H1 (cell line): ENCODE measurements around the gene GUCY2D. TPM values are rescaled to one million over a fixed set of nuclear protein-coding genes. Genes with fewer than 3 reads are reported as not detected.

Experiments used
- CTCF ChIA-PET: fragments of 300-600 bp; sonication (Branson Sonifier 250); formaldehyde crosslinking; loops from one replicate; lab custom pipeline; 2021; ENCODE audit not compliant: partially characterized antibody; lab: Charles Lee
- POLR2A ChIA-PET: fragments of 300-600 bp; sonication (Branson Sonifier 250); formaldehyde crosslinking; loops from one replicate; lab custom pipeline; 2021; ENCODE audit warnings: inconsistent platforms; ENCODE audit not compliant: partially characterized antibody; lab: Charles Lee
- DNase-seq, 2 experiments: peaks; one replicate each; pipeline versions ENCODE4 v3.0.0 to v3.0.0-alpha.2; 2010 to 2022; ENCODE audit warnings: low spot score in 2 of 2, low read depth in 1 of 2, mixed read lengths in 1 of 2
- FAIRE-seq: peaks from 2 replicates; lab custom pipeline; 2011; peaks lifted over from hg19 to GRCh38; lab: Jason Lieb, UNC
- H2AFZ ChIP-seq: 2 replicates; pipeline ENCODE4 v1.8.1; 2012; ENCODE audit warnings: low read length, inconsistent platforms
- H2AK5ac ChIP-seq: 2 replicates; pipeline ENCODE4 v1.6.1; 2013; ENCODE audit warnings: low read depth, low read length
- H2BK120ac ChIP-seq: replicated peaks from 2 replicates; pipeline ENCODE3; 2013; ENCODE audit warnings: low read depth, low read length, inconsistent platforms
- H2BK12ac ChIP-seq: 2 replicates; pipeline ENCODE4 v1.6.1; 2013; ENCODE audit warnings: low read depth, low read length
- H2BK15ac ChIP-seq: 2 replicates; pipeline ENCODE4 v1.6.1; 2013; ENCODE audit warnings: low read length
- H2BK20ac ChIP-seq: 2 replicates; pipeline ENCODE4 v1.6.1; 2013; ENCODE audit warnings: low read length
- H2BK5ac ChIP-seq: 2 replicates; pipeline ENCODE4 v1.6.1; 2013; ENCODE audit warnings: low read depth, low read length
- H3K14ac ChIP-seq: 2 replicates; pipeline ENCODE4 v1.6.1; 2013; ENCODE audit warnings: inconsistent platforms; ENCODE audit not compliant: insufficient read length
- H3K18ac ChIP-seq: 2 replicates; pipeline ENCODE4 v1.6.1; 2013; ENCODE audit warnings: low read length; ENCODE audit errors: extremely low read depth
- H3K23ac ChIP-seq: 2 replicates; pipeline ENCODE4 v1.6.1; 2013; ENCODE audit warnings: inconsistent platforms; ENCODE audit not compliant: insufficient read length
- H3K23me2 ChIP-seq: 2 replicates; pipeline ENCODE4 v1.6.1; 2013; ENCODE audit warnings: low read depth, low read length
- H3K27ac ChIP-seq: 2 replicates; pipeline ENCODE4 v1.6.1; 2011; ENCODE audit warnings: low read depth, low read length, inconsistent platforms
- H3K27me3 ChIP-seq, 4 experiments: replicated peaks in 1 of 4; 1 replicate in 1 of 4; 2 replicates in 3 of 4; pipeline versions ENCODE4 v1.6.1 to v1.8.1; 2011 to 2013; ENCODE audit warnings: low read length in 3 of 4, mild to moderate bottlenecking in 3 of 4, inconsistent platforms in 2 of 4, mixed read lengths in 2 of 4, moderate library complexity in 1 of 4; ENCODE audit not compliant: control insufficient read depth in 3 of 4, insufficient read depth in 3 of 4; ENCODE audit errors: extremely low read depth in 1 of 4
- H3K36me3 ChIP-seq, 4 experiments: 2 replicates each; pipeline versions ENCODE4 v1.6.1 to v1.8.1; 2011 to 2013; ENCODE audit warnings: mild to moderate bottlenecking in 4 of 4, low read length in 3 of 4, moderate library complexity in 2 of 4, control low read depth in 1 of 4, inconsistent platforms in 1 of 4; ENCODE audit not compliant: insufficient read depth in 4 of 4, control insufficient read depth in 2 of 4
- H3K4ac ChIP-seq: replicated peaks from 2 replicates; pipeline ENCODE3; 2013; ENCODE audit warnings: low read length, low read depth, mixed read lengths, inconsistent platforms; ENCODE audit not compliant: insufficient read length
- H3K4me1 ChIP-seq, 4 experiments: replicated peaks in 1 of 4; 1 replicate in 1 of 4; 2 replicates in 3 of 4; pipeline versions ENCODE4 v1.6.1 to v1.8.1; 2011 to 2013; ENCODE audit warnings: low read length in 3 of 4, inconsistent platforms in 2 of 4, mixed read lengths in 1 of 4; ENCODE audit not compliant: insufficient read depth in 4 of 4, control insufficient read depth in 3 of 4
- H3K4me2 ChIP-seq, 2 experiments: 2 replicates each; pipeline versions ENCODE4 v1.6.1 to v1.8.1; 2011 to 2013; ENCODE audit warnings: low read depth in 2 of 2, low read length in 2 of 2, control low read depth in 1 of 2, inconsistent platforms in 1 of 2, mild to moderate bottlenecking in 1 of 2; ENCODE audit not compliant: insufficient read depth in 1 of 2
- H3K4me3 ChIP-seq, 4 experiments: fragments of 200-600, 300-600 bp in 1 of 4; sonication (generic), shearing (Covaris generic), sonication (Bioruptor Twin) in 1 of 4; 2 replicates each; pipeline versions ENCODE4 v1.5.1 to v1.8.1; 2011 to 2016; ENCODE audit warnings: low read length in 4 of 4, low read depth in 3 of 4, control low read depth in 2 of 4, inconsistent platforms in 2 of 4, mild to moderate bottlenecking in 2 of 4, mixed read lengths in 1 of 4, moderate library complexity in 1 of 4; ENCODE audit not compliant: insufficient read depth in 2 of 4; ENCODE audit errors: extremely low read depth in 1 of 4
- H3K56ac ChIP-seq: replicated peaks from 2 replicates; pipeline ENCODE3; 2013; ENCODE audit warnings: low read depth, mild to moderate bottlenecking, mixed read lengths, low read length, inconsistent platforms; ENCODE audit not compliant: insufficient read length
- H3K79me1 ChIP-seq: 2 replicates; pipeline ENCODE4 v1.6.1; 2013; ENCODE audit warnings: low read depth, low read length, control low read depth
- H3K79me2 ChIP-seq, 2 experiments: 2 replicates each; pipeline versions ENCODE4 v1.6.1 to v1.8.1; 2012 to 2013; ENCODE audit warnings: low read length in 2 of 2, mild to moderate bottlenecking in 2 of 2, inconsistent platforms in 1 of 2; ENCODE audit not compliant: insufficient read depth in 2 of 2, control insufficient read depth in 1 of 2
- H3K9ac ChIP-seq, 4 experiments: replicated peaks in 1 of 4; 1 replicate in 1 of 4; 2 replicates in 3 of 4; pipeline versions ENCODE4 v1.6.1 to v1.8.1; 2011 to 2013; ENCODE audit warnings: low read depth in 3 of 4, low read length in 3 of 4, control low read depth in 2 of 4, mild to moderate bottlenecking in 2 of 4, moderate library complexity in 2 of 4, inconsistent platforms in 1 of 4; ENCODE audit errors: extremely low read depth in 1 of 4
- H3K9me3 ChIP-seq, 2 experiments: 2 replicates each; pipeline versions ENCODE4 v1.6.1 to v1.8.1; 2012 to 2013; ENCODE audit warnings: mild to moderate bottlenecking in 2 of 2, moderate library complexity in 2 of 2, control low read depth in 1 of 2, inconsistent platforms in 1 of 2, low read depth in 1 of 2, low read length in 1 of 2, mixed read lengths in 1 of 2; ENCODE audit not compliant: insufficient read depth in 2 of 2
- H4K20me1 ChIP-seq, 2 experiments: replicated peaks in 1 of 2; 2 replicates each; pipeline versions ENCODE3 to v1.8.1; 2011 to 2013; ENCODE audit warnings: inconsistent platforms in 2 of 2, low read length in 2 of 2, mild to moderate bottlenecking in 1 of 2; ENCODE audit not compliant: insufficient read depth in 2 of 2, control insufficient read depth in 1 of 2
- H4K5ac ChIP-seq: 2 replicates; pipeline ENCODE4 v1.6.1; 2013; ENCODE audit warnings: low read length, low read depth, mixed read lengths, inconsistent platforms; ENCODE audit not compliant: insufficient read length
- H4K8ac ChIP-seq: 2 replicates; pipeline ENCODE4 v1.8.0; 2013; ENCODE audit warnings: mild to moderate bottlenecking, moderate library complexity, low read length, inconsistent platforms; ENCODE audit not compliant: insufficient read depth; ENCODE audit errors: extremely low read depth
- H4K91ac ChIP-seq: replicated peaks from 2 replicates; pipeline ENCODE3; 2013; ENCODE audit warnings: low read length, mixed read lengths, inconsistent platforms; ENCODE audit not compliant: insufficient read length
- CTCF ChIP-seq, 3 experiments: IDR thresholded peaks; 1 replicate in 2 of 3; 2 replicates in 1 of 3; pipeline versions ENCODE4 v1.5.1 to v1.6.1; 2011; ENCODE audit warnings: low read length in 3 of 3, mild to moderate bottlenecking in 3 of 3, inconsistent platforms in 2 of 3, low read depth in 1 of 3, moderate library complexity in 1 of 3; ENCODE audit not compliant: insufficient read depth in 1 of 3; ENCODE audit errors: control extremely low read depth in 1 of 3
- E2F6 ChIP-seq: IDR thresholded peaks from 2 replicates; pipeline ENCODE4 v1.6.1; 2012; ENCODE audit warnings: inconsistent platforms
- HDAC2 ChIP-seq, 2 experiments: fragments of 300-600 bp in 1 of 2; sonication (generic) in 1 of 2; IDR thresholded peaks; 2 replicates each; pipeline ENCODE4 v1.6.1; 2011 to 2012; ENCODE audit warnings: low read depth in 2 of 2, low read length in 2 of 2, mild to moderate bottlenecking in 2 of 2, moderate library complexity in 2 of 2, borderline replicate concordance in 1 of 2, inconsistent platforms in 1 of 2
- RAD21 ChIP-seq, 2 experiments: IDR thresholded peaks in 1 of 2; conservative IDR thresholded peaks in 1 of 2; 2 replicates each; pipeline ENCODE4 v1.6.1; 2011; ENCODE audit warnings: low read depth in 2 of 2, low read length in 2 of 2, improper control_type of control experiment in 1 of 2, inconsistent platforms in 1 of 2, mild to moderate bottlenecking in 1 of 2, moderate library complexity in 1 of 2
- SAP30 ChIP-seq: fragments of 300-600 bp; sonication (generic); IDR thresholded peaks from 2 replicates; pipeline ENCODE4 v1.7.1; 2012; ENCODE audit warnings: low read length, moderate library complexity, mild to moderate bottlenecking, inconsistent platforms; ENCODE audit not compliant: insufficient read depth, insufficient replicate concordance
- TAF1 ChIP-seq: IDR thresholded peaks from 2 replicates; pipeline ENCODE4 v1.6.1; 2011; ENCODE audit warnings: mild to moderate bottlenecking, low read depth, low read length
- TEAD4 ChIP-seq: IDR thresholded peaks from 2 replicates; pipeline ENCODE4 v1.6.1; 2012; ENCODE audit warnings: low read depth, low read length, inconsistent platforms, mixed read lengths
- WGBS, 2 experiments: shearing (Covaris generic) in 1 of 2; methylation state at CpG; one replicate each; pipeline versions ENCODE4 v1.1.6 to v1.1.7; 2013 to 2015; ENCODE audit warnings: low lambda C conversion rate in 2 of 2, mixed read lengths in 2 of 2, inconsistent platforms in 1 of 2, low coverage in 1 of 2, missing lambda C conversion rate in 1 of 2; ENCODE audit not compliant: insufficient replicate concordance in 2 of 2, insufficient coverage in 1 of 2, insufficient read length in 1 of 2; ENCODE audit errors: extremely low coverage in 1 of 2, missing lambda C conversion rate in 1 of 2; 5-methylcytosine and 5-hydroxymethylcytosine counted together
- polyA plus RNA-seq, 7 experiments: library from polyadenylated mRNA; depleted of rRNA in 3 of 7; stranded (reverse) in 5 of 7; unstranded in 2 of 7; fragments of >200 nt in 5 of 7; fragments of 200-250 nt in 2 of 7; gene quantifications; 1 replicate in 5 of 7; 2 replicates in 1 of 7; 4 replicates in 1 of 7; pipeline versions ENCODE4 v1.2.1 to v1.2.3, GENCODE V29; 2011 to 2013; ENCODE audit warnings: missing spikeins in 2 of 7, mixed read lengths in 2 of 7
- total RNA-seq: library from RNA; stranded (reverse); fragmentation: NEBNext Ultra II Directional; extraction: Animal tissue kit (Norgen Biotek cat#: 25700); gene quantifications from 2 replicates; pipeline ENCODE4 v1.2.1, GENCODE V29; 2021

The GUCY2D gene
- total and polyA plus RNA-seq, 2 of the 8 experiments (the other 6 are each of a cell fraction or from before 2014, with no cell fraction given): 0.20 to 0.48 TPM

- Histone ChIP-seq H4K5ac (no peak overlapping the region), H3K79me1 (no peaks in the 10 kb centered on the region), H3K4me3 (no peak overlapping the region), H3K23me2 (no peaks in the 10 kb centered on the region), H2BK120ac (no peak overlapping the region), H3K27ac (no peak overlapping the region), H3K23ac (no peak overlapping the region), H4K20me1 (no peaks in the 10 kb centered on the region), H3K14ac (no peak overlapping the region), H3K27me3 (no peaks in the 10 kb centered on the region; a peak in 2 of 7 replicates), H2BK5ac (no peak overlapping the region), H2BK12ac (no peak overlapping the region), H3K4ac (no peak overlapping the region), H3K79me2 (no peaks in the 10 kb centered on the region), H2BK20ac (no peak overlapping the region), H3K18ac (no peak overlapping the region), H3K4me2 (no peak overlapping the region), H3K9me3 (no peaks in the 10 kb centered on the region), H2AK5ac (no peak overlapping the region), H3K56ac (no peak overlapping the region), H4K91ac (no peak overlapping the region), H3K9ac (no peak overlapping the region), H2BK15ac (no peak overlapping the region), H4K8ac (no peak overlapping the region), H3K4me1 (no peaks in the 10 kb centered on the region), H3K36me3 (no peaks in the 10 kb centered on the region), H2AFZ (no peak overlapping the region)
- CTCF ChIA-PET: interaction anchor here (0.6 to 1.3 kb wide), 3 partner anchors 35 to 221 kb away, joined by 3 to 5 read pairs (median 4); no protein-coding TSS in a partner anchor
- no peak for FAIRE-seq
- DNase-seq: no peak
- POLR2A ChIA-PET: interaction anchor here (0.9 kb wide), 1 partner anchor 40 kb away, joined by 3 read pairs; the partner anchor contains the start of gene RNF227
- 91% methylated on average over 13 of the region's 13 CpGs; no CpG with 5 or more reads in 1 of the 2 experiments for WGBS, 2 experiments
- no peak for TF ChIP-seq HDAC2 (IDR thresholded peaks at IDR 0.05; ENCODE audit: borderline replicate concordance in 1 of 2, low read depth in 2 of 2, low read length in 2 of 2)
- TF ChIP-seq RAD21 (IDR thresholded peaks at IDR 0.05 in 1 of 2, conservative IDR thresholded peaks at IDR 0.05 in 1 of 2; ENCODE audit: low read depth in 2 of 2, low read length in 2 of 2): no peak
- no peak for TF ChIP-seq SAP30
- no peak for TF ChIP-seq TAF1
- no peak for TF ChIP-seq CTCF (IDR thresholded peaks at IDR 0.05; ENCODE audit: control extremely low read depth in 1 of 3, insufficient read depth in 1 of 3, low read depth in 1 of 3, low read length in 3 of 3)
- TF ChIP-seq TEAD4: no peak
- TF ChIP-seq E2F6: no peak
Observed at GRCh38 chr17:7955414-7956227, 46.8 kb upstream of the GUCY2D start.
